HG03135 (cell line): ENCODE measurements around the gene RAPGEF1.

Experiments used
- ATAC-seq: cut with Tn5 transposase; IDR thresholded peaks from one replicate; pipeline ENCODE4 v1.9.1; 2021; ENCODE audit warnings: mild to moderate bottlenecking, moderate library complexity; ENCODE audit not compliant: unreplicated experiment

Gene RAPGEF1

GRCh38 chr9:131611586-131612315 is 128.1 kb downstream of the RAPGEF1 start:
- ATAC-seq, result no peak

GRCh38 chr9:131610231-131610761 is 129.6 kb downstream of the RAPGEF1 start:
- no peak for ATAC-seq

GRCh38 chr9:131609099-131609830 is 130.6 kb downstream of the RAPGEF1 start:
- ATAC-seq, result no peak

GRCh38 chr9:131608493-131609037 is 131.3 kb downstream of the RAPGEF1 start:
- no peak for ATAC-seq

GRCh38 chr9:131607591-131607990 is 132.3 kb downstream of the RAPGEF1 start:
- no peak for ATAC-seq

- no peak for ATAC-seq
Observed at GRCh38 chr9:131606896-131607567, 132.8 kb downstream of the RAPGEF1 start.

GRCh38 chr9:131605770-131606590 is 133.9 kb downstream of the RAPGEF1 start:
- no peak for ATAC-seq

- ATAC-seq, result no peak
Observed at GRCh38 chr9:131603711-131604439, 136.0 kb downstream of the RAPGEF1 start.

GRCh38 chr9:131603199-131603598 is 136.7 kb downstream of the RAPGEF1 start:
- ATAC-seq, result no peak

GRCh38 chr9:131601683-131602181 is 138.1 kb downstream of the RAPGEF1 start:
- no peak for ATAC-seq

GRCh38 chr9:131598121-131598520 is 141.8 kb downstream of the RAPGEF1 start:
- ATAC-seq, result no peak

- ATAC-seq, result no peak
Observed at GRCh38 chr9:131597246-131597645, 142.6 kb downstream of the RAPGEF1 start.

- no peak for ATAC-seq
Observed at GRCh38 chr9:131596430-131596743, 143.5 kb downstream of the RAPGEF1 start.

GRCh38 chr9:131595696-131596429 is 144.0 kb downstream of the RAPGEF1 start:
- ATAC-seq, result no peak

GRCh38 chr9:131594906-131595665 is 144.8 kb downstream of the RAPGEF1 start:
- ATAC-seq, result no peak

- no peak for ATAC-seq
Observed at GRCh38 chr9:131593936-131594665, 145.8 kb downstream of the RAPGEF1 start.

- no peak for ATAC-seq
Observed at GRCh38 chr9:131593091-131593820, 146.6 kb downstream of the RAPGEF1 start.
